Body of pancreas (tissue), 4 donors: ENCODE data around the gene OR2V1.

ENCODE experiments used
- POLR2A ChIP-seq, 3 donors: fragments of 450-650 bp; IDR thresholded peaks; one replicate each; pipeline ENCODE4 v1.6.1; 2016; ENCODE audit warnings: antibody characterized with exemption in 3 of 3, mild to moderate bottlenecking in 2 of 3
- TF ChIP-seq, protein P1 (sequence below), 7 experiments: fragments of 450-650 bp in 4 of 7; fragments of 200-600 bp in 3 of 7; sonication (generic) in 3 of 7; IDR thresholded peaks; one replicate each; pipeline ENCODE4 v1.5.1; 2016 to 2019; ENCODE audit warnings: antibody characterized with exemption in 7 of 7

DNA sequence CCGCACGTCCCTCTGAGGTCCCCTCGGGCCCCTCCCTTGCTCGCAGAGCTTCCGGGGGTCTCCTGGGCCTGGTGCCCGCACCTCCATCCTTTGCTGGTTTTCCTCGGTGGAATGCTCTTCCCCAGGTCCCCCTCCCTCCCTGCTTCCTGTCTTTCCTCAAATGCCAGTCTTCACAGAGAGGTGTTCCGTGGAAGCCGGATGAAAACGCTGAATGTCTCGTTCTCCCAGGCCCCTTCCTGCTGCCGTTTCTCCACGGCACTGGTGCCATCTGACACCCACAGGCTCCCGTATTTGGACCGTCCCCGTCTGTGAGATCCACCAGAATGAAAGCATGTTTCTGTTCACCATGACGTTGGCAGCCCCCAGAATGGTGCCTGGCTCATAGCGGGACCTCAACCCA, 4.1 kb downstream of the OR2V1 start:
- TF ChIP-seq, protein P1, sequence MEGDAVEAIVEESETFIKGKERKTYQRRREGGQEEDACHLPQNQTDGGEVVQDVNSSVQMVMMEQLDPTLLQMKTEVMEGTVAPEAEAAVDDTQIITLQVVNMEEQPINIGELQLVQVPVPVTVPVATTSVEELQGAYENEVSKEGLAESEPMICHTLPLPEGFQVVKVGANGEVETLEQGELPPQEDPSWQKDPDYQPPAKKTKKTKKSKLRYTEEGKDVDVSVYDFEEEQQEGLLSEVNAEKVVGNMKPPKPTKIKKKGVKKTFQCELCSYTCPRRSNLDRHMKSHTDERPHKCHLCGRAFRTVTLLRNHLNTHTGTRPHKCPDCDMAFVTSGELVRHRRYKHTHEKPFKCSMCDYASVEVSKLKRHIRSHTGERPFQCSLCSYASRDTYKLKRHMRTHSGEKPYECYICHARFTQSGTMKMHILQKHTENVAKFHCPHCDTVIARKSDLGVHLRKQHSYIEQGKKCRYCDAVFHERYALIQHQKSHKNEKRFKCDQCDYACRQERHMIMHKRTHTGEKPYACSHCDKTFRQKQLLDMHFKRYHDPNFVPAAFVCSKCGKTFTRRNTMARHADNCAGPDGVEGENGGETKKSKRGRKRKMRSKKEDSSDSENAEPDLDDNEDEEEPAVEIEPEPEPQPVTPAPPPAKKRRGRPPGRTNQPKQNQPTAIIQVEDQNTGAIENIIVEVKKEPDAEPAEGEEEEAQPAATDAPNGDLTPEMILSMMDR (IDR thresholded peaks at IDR 0.05), result no peak
- no peak for TF ChIP-seq POLR2A (IDR thresholded peaks at IDR 0.05)
